NB4 (cell line): Measurements from ENCODE around the gene SLC25A10.

Experiments
- POLR2A ChIP-seq: IDR thresholded peaks from 2 replicates; pipeline ENCODE4 v1.6.1; 2011; ENCODE audit warnings: mild to moderate bottlenecking; ENCODE audit not compliant: insufficient read length; ENCODE audit errors: extremely low read depth
- TF ChIP-seq, protein P1 (sequence below): IDR thresholded peaks from one replicate; pipeline ENCODE4 v1.5.1; 2012; ENCODE audit warnings: low read depth, low read length

DNA sequence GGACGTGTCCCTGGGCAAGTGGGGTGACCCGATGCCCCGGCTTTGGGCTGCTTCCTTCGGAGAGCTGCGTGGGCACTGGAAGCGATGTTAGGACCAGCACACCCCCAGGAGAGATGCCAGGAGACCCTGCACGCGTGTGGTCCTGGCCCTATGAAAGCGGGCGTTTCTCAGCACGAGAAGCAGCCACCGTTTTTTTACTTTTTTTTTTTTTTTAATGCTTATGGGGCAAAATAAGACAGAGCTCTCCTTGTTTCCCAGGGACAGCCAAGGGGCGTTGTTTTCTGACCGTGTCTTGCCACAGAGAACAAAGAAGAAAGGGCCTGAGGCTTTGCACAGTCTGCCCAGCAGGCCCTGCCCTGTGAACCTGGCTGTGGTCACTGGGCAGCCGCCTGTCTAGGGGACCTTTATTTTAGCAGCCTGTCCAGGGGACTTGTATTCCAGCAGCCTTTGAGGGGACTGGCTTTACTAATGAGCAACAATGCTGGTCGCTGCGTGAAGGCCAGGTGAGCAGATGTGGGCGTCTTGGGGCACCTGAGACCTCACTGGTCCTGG is 996 bp downstream of the SLC25A10 start:
- TF ChIP-seq POLR2A = no peak
- TF ChIP-seq, protein P1, sequence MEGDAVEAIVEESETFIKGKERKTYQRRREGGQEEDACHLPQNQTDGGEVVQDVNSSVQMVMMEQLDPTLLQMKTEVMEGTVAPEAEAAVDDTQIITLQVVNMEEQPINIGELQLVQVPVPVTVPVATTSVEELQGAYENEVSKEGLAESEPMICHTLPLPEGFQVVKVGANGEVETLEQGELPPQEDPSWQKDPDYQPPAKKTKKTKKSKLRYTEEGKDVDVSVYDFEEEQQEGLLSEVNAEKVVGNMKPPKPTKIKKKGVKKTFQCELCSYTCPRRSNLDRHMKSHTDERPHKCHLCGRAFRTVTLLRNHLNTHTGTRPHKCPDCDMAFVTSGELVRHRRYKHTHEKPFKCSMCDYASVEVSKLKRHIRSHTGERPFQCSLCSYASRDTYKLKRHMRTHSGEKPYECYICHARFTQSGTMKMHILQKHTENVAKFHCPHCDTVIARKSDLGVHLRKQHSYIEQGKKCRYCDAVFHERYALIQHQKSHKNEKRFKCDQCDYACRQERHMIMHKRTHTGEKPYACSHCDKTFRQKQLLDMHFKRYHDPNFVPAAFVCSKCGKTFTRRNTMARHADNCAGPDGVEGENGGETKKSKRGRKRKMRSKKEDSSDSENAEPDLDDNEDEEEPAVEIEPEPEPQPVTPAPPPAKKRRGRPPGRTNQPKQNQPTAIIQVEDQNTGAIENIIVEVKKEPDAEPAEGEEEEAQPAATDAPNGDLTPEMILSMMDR = no peak
